Choroid plexus epithelial cell (primary cell): Measurements from ENCODE around the gene FARP1.
A peak's percentile ranks its signal among the peaks of the same experiment; 100 is the strongest.

Experiments used
- DNase-seq: peaks from one replicate; pipeline ENCODE4 v3.0.0-alpha.2; 2010; ENCODE audit warnings: low read depth
- H3K4me3 ChIP-seq: 2 replicates; pipeline ENCODE4 v1.5.1; 2011; ENCODE audit warnings: low read depth, mild to moderate bottlenecking, control low read depth, low read length, moderate library complexity
- TF ChIP-seq, protein P1 (sequence below): conservative IDR thresholded peaks from 2 replicates; pipeline ENCODE4 v1.5.1; 2011; ENCODE audit warnings: low read depth, mild to moderate bottlenecking, control low read depth, inconsistent platforms, low read length, moderate library complexity

FARP1 gene

GRCh38 chr13:98466634-98467236, 323.8 kb downstream of the FARP1 start:
- H3K4me3 ChIP-seq = no peak overlapping the region
- DNase-seq = peak; percentile 74
- TF ChIP-seq, protein P1, sequence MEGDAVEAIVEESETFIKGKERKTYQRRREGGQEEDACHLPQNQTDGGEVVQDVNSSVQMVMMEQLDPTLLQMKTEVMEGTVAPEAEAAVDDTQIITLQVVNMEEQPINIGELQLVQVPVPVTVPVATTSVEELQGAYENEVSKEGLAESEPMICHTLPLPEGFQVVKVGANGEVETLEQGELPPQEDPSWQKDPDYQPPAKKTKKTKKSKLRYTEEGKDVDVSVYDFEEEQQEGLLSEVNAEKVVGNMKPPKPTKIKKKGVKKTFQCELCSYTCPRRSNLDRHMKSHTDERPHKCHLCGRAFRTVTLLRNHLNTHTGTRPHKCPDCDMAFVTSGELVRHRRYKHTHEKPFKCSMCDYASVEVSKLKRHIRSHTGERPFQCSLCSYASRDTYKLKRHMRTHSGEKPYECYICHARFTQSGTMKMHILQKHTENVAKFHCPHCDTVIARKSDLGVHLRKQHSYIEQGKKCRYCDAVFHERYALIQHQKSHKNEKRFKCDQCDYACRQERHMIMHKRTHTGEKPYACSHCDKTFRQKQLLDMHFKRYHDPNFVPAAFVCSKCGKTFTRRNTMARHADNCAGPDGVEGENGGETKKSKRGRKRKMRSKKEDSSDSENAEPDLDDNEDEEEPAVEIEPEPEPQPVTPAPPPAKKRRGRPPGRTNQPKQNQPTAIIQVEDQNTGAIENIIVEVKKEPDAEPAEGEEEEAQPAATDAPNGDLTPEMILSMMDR = peak; percentile 87

GRCh38 chr13:98467263-98467985, 324.5 kb downstream of the FARP1 start:
- H3K4me3 ChIP-seq = no peak overlapping the region
- DNase-seq = no peak
- TF ChIP-seq, protein P1 = no peak

DNA sequence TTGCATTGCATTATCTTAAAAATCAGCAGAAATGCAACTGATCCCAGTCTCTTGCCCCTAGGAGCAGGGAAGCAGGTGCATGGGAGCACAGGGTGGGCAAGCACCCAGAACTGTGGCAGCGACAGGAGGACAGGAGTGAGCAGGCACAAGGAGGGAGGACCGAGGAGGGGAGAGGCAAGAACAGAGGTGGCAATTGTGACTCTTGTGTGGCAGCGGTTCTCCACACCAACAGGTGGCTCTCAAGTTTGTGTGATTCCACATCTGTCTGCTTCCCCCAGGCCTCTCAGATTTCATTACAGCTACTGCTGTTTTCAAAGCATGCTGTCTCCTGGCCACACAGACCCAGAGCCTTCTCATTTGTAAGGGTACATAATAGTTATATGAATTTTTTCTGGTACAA, 325.5 kb downstream of the FARP1 start:
- TF ChIP-seq, protein P1 = peak; percentile 12
- no peak for DNase-seq
- H3K4me3 ChIP-seq = no peak overlapping the region

DNA sequence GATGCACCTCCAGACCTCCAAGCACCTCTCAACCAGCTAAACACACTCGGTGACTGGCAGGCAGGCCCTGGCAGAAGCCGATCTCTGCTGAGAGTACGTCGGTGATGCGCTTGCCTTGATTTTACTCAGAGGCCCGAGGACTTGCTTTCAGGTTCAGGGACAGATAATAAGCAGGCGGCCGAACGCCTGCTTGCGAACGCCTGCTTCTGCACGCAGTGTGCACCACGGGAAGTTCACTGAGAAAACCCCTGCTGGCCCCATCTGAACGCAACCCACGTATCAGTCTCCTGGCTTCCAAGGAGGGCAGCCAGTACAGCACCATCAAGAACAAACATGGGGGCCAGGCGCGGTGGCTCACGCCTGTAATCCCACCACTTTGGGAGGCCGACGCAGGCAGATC, 326.0 kb downstream of the FARP1 start:
- no peak overlapping the region for H3K4me3 ChIP-seq
- TF ChIP-seq, protein P1 = no peak
- no peak for DNase-seq

DNA sequence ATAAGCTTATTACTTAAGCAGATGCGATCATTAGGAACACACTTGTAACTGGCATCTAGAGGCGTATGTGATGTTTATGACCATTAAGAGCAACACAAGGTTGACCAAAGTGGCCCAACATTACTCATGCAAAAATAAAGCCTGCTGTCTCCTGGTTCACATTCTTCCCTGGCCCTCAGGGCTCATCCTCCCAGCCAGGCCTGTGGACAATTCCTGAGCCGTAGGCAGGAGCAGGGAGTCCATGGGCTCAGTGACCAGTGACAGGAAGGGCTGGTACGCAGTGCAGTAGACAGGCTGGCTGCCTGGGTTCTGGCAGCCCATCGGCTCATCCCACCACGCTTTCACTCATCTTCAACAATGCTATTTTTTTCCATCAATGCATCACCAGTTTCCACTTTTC, 328.0 kb downstream of the FARP1 start:
- no peak overlapping the region for H3K4me3 ChIP-seq
- no peak for DNase-seq
- TF ChIP-seq, protein P1 = no peak

GRCh38 chr13:98471934-98472333, 329.0 kb downstream of the FARP1 start:
- DNase-seq = no peak
- no peak overlapping the region for H3K4me3 ChIP-seq
- TF ChIP-seq, protein P1 = no peak
